Hepatocyte (in vitro differentiated cells): ENCODE measurements around the gene S100A7.

Experiments used
- CTCF ChIP-seq: fragments of 200-600 bp; sonication (generic); IDR thresholded peaks from 2 replicates; pipeline ENCODE4 v1.5.1; 2016; ENCODE audit warnings: antibody characterized with exemption, mild to moderate bottlenecking; ENCODE audit not compliant: poor library complexity
- EZH2 ChIP-seq: fragments of 200-600 bp; sonication (generic); IDR thresholded peaks from 2 replicates; pipeline ENCODE4 v1.6.1; 2016; ENCODE audit warnings: antibody characterized with exemption, mild to moderate bottlenecking, borderline replicate concordance
- EZH2phosphoT487 ChIP-seq: fragments of 200-600 bp; sonication (generic); IDR thresholded peaks from one replicate; pipeline ENCODE4 v1.6.1; 2018; ENCODE audit warnings: antibody characterized with exemption, mild to moderate bottlenecking, low read depth, moderate library complexity; ENCODE audit not compliant: unreplicated experiment, severe bottlenecking

DNA sequence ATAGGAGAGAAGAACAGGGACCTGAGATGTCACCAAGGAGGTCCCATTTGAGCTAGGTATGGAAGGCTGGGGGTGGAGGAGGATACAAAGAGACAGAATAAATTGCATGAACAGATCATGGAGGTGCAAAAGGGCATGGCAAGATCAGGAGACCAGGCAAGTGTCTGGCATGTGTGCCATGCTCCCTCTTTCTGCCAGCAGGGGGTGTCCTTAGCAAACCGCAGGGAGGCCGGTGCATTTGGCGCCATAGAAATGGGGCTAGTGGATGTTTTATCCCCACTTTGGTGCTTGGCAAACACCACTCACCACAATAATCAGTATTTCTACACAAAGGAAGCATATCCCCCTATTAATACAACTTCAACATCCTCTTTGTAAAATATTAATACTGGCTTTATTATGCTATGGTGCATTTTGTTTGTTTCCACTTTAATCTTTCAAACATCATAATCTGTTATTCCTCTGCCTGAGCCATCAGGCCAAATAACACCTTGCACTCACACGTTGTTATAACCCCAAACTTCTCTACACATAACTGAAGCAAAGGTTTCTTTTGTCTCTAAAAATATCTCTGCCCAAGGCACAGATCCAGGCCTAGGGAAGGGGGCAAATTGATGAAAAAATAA, 49.4 kb upstream of the S100A7 start:
- TF ChIP-seq EZH2, result no peak
- TF ChIP-seq CTCF, result peak; percentile 41
- no peak for TF ChIP-seq EZH2phosphoT487
